Posterior vena cava (tissue), 2 donors: ENCODE measurements around the gene CELSR1. TPM values are rescaled to one million over a fixed set of nuclear protein-coding genes. Genes with fewer than 3 reads are reported as not detected.

ENCODE experiments used
- DNase-seq: peaks from one replicate; pipeline ENCODE4 v3.0.0-alpha.2; 2020; ENCODE audit warnings: low spot score
- intact Hi-C, 2 donors: fragments of 100-400 bp; cut with DNase I; formaldehyde crosslinking; loops; one replicate each; pipeline versions ENCODE4 v1.14.1 to v1.14.2; 2022 to 2023
- total RNA-seq, 2 donors: library from RNA; stranded (reverse); fragmentation: NEBNext Ultra II Directional; extraction: Animal tissue kit (Norgen Biotek cat#: 25700); gene quantifications; one replicate each; pipeline ENCODE4 v1.2.1, GENCODE V29; 2021
- donor health status: DM: yes; HTN: yes; CAD: no.
- donor health status: DM: yes; HTN: yes; CAD: no.

Gene CELSR1
- total RNA-seq, 2 donors from 2014 or later, result 2.6 to 2.8 TPM

- intact Hi-C loops, result no loop called here
- DNase-seq, result no peak
These were observed 39.3 kb upstream of the CELSR1 start for GRCh38 chr22:46576556-46577367.

DNA sequence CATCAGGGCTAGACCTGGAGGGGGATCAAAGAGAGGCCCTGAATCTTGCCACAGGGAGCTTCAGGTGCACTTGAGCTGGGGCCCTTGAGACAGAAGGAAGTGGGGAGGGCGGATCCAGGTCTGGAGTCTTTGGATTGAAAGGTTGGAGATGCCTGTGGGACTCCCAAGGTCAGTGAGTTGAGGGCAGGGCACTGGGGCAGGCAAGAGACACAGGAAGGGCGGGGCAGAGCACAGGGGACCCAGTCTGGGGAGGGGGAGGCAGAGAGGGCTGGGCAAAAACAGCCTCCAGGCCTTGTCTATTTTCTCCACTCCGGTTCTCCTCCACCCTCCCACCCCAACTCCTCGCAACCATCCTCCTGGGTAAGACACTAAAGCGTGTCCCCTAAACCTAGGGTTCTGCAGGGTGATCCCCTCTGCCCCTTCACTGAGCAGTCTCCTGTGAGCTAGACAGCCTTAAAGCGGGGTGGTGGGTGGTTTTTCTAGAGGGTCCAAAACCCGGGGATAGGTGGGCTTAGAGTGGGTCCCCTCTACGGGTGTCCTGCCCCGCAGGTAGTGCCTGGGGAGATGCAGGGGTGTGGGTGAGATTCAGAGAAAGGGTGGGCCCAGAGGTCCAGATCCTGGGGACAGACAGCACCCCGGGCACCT, 38.6 kb upstream of the CELSR1 start:
- intact Hi-C loops, result no loop called here
- no peak for DNase-seq

DNA sequence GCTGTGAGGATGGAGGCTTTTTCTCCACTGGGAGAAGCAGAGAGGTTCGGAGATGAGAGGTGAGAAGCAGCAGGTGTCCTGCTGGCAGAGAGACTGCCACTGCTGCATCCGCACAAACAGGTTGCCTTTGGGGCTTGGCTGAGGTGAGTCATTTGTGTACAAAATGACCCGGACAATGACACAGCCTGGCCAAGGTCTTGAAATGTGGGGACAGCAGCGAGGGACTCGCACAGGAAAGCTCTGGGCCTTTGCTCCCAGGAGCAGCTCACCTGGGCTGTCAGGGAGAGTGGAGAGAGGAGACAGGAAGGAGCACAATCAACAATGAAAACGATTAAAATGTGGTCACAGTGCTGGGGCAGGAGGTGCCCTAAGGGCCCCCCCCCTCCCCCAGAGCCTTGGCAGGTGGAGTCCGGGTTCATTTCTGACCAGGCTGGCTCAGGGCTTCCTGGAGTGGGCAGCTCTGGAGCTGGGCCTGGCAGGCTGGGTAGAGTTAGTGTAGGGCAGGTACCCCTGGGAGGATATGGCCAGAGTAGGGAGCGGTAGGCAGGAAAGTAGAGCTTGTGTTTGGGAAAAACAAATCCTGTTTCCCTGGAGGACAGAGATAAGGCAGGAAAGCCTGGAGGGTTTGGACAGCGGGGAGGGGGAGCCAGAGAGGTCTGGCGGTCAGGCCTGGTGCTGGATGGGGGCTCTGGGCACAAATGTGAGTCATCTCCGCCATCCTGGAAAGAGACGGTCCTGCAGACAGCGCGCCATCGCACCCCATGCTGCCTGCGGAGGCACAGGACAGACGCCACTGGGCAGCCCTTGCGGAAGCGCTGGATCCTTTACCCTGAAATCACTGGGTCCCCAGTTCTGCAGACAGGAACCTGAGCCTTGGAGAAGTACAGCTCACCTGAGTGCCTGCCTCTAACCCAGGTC, 37.8 kb upstream of the CELSR1 start:
- intact Hi-C loops, result no loop called here
- DNase-seq, result peak; percentile 80

DNA sequence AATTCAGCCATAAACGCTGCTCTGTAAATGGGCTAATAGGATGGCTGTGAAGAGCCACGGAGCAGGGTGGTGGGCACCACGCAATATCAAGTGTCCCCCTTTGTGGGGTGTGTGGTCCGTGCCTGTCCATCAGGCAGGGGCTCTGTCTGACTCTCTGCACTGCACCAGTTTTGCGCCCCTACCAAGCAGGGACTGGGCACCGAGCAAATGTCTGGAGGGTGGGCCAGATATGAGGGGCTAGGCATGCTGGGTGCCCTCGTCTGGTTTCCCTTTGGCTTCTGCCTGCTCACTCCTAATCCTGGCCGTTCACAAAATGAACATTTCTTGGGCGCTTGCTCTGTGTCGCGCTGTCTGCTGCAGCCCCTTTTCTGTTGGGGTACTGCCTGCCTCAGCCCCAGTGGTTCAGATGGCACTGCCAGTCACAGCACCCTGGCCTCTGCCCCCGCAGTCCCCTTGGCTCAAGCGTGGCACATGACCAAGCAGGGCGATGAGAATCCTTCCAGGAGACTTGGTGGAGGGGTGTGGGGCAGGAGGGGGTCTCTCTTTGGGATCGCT, 37.1 kb upstream of the CELSR1 start:
- DNase-seq, result peak; percentile 72
- intact Hi-C loops, result no loop called here

DNA sequence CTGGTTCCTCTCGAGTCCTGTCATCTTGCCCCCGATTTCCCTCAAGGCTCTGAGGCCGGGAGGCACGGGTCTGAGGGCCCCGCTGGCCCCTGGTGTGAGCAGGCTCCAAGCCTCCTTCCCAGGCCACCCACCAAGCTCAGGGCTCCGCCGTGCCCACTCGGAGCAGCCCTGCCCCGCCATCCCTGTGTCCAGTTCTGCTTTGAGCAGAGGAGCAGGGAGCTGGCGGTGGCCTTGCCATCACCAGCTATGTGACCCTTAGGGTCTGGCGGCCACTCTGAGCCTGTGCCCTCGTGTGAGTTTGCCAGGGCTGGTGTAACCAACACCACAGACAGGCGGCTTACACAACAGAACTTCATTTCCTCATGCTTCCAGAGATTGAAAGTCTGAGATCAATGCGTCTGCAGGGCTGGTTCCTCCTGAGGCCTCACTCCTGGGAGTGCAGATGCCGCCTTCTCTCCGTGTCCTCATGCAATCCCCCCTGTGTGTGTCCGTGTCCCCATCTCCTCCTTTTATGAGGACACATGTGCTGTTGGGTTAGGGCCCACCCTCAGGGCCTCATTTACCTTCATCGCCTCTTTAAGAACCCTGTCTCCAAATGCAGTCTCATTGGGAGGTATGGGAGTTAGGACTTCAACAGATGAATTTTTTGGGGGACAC, 36.5 kb upstream of the CELSR1 start:
- intact Hi-C loops, result no loop called here
- no peak for DNase-seq

- intact Hi-C loops, result no loop called here
- no peak for DNase-seq
These were observed 35.7 kb upstream of the CELSR1 start for GRCh38 chr22:46572911-46573780.

DNA sequence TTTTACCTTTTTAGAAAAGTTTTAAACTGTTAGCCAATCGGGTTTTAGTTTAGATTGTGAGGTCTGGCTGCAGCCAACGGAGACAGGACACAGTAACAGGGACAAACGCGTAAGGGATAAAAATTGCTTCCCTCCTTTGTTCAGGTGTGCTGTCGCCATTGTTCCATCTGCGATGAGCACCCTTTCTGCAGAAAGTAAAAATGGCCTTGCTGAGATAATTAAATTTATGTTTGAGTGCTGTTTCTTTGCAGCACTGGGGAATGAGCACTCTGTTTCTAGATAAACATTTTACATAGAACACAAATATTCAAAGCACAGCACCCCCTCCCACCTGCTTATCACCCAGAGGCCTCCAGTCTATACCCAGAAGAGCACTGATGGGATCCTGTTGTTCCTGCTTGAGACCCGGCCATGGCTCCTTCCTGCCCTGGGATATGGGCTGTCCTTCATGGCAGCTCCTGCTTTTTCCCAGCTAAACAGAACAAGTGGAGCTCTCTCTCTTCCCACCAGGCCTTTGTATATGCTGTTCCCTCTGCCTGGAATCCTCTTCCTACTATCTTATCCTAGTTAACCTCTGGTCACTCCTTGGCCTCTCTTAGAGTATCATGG, 34.3 kb upstream of the CELSR1 start:
- intact Hi-C loops, result no loop called here
- DNase-seq, result no peak

DNA sequence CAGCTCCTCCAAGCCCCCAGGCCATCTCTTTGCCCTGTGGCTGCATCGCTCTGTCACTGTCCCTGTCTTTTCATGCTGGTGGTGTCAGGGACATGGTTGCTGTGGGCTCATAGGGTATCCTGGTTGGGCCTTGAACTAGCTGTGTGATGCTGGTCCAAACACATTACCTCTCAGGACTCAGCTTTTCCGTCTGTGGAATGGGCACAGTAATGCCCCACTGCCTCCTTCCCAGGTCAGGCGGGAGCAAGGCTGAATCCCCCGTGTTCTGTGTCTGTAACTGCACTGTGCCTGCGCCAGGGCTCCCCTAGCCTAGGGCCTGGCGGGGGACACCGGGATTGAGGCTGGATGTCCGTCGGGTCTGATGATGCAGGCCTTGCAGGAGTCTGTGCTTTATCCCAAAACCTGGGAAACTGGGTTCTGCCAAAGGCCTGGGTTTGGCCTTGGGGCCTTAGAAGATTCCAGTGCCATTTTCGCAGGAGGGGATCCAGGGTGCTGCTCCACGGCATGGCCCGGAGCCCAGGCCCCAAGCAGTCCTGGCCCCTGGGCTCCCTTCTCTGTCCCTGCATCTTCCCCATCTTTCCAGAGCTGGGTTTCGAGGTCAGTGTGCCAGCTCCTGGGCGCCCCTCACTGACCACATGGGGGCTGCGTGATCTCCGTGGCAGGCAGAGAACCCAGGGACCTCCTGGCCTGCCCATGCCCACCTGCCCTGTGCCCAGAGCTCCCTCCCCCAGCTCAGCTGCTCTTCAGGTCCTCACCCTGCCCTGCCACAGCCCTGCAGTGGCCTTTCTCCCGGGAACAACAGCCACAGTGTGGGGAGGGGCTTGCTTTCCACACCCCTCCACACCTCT, 32.7 kb upstream of the CELSR1 start:
- DNase-seq, result peak; percentile 64
- intact Hi-C loops, result loop anchor here in 1 of 2 donors (10.0 kb wide), 1 partner anchor 85 kb away; no protein-coding TSS in a partner anchor

DNA sequence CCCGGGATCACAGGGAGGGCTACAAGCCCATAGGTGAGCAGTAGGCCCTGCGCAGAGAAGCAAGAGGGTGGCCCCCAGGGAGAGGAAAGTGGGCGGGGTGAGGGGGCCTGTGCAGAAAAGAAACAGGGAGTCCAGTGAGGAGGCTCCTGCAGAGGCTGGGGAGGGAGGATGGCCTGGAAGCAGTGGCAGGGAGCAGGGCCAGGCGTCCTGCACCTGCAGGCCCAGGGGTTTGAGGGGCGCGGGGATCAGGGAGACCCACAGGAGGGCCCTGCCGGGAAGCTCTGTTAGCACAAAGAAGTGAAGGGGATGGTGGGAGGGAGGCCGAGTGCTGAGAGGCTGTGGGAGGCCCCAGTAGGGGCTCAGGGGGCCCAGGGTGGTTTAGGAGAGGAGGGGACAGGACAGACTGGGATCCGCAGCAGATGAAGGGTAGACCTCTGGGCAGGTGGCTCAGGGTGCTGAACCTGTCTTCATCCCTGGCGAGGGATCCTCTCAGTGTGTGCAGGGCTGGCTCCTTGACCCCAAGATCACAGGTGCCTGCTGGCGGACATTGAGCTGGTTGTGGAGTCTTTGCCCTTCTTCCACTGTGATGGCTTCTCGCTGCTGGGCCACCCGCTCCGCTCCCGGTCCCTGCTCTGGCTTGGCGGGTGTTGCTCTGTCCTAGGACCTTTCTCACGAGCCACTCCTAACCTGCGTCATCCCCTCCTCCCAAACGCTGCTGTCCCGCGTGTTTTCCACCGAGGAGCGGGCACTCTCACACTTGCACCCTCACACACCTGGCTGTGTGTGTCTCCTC, 31.8 kb upstream of the CELSR1 start:
- intact Hi-C loops, result loop anchor here in 1 of 2 donors (10.0 kb wide), 1 partner anchor 86 kb away; no protein-coding TSS in a partner anchor

GRCh38 chr22:46568102-46568809, 30.8 kb upstream of the CELSR1 start:
- intact Hi-C loops, result loop anchor here in 1 of 2 donors (10.0 kb wide), 1 partner anchor 87 kb away; no protein-coding TSS in a partner anchor
- DNase-seq, result peak; percentile 54

More for the DNA sequence above, 31.8 kb upstream of the CELSR1 start:
- peak; percentile 70 for DNase-seq

DNA sequence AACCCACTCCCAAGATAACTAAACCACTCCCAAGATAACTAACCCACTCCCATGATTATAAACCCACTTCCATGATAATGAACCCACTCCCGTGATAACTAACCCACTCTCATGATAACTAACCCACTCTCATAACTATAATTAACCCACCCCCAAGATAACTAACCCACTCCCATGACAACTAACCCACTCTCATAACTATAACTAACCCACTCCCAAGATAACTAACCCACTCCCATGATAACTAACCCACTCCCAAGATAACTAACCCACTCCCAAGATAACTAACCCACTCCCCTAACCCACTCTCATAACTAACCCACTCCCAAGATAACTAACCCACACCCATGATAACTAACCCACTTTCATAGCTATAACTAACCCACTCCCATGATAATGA, 30.1 kb upstream of the CELSR1 start:
- intact Hi-C loops, result loop anchor here in 1 of 2 donors (10.0 kb wide), 1 partner anchor 87 kb away; no protein-coding TSS in a partner anchor
- no peak for DNase-seq

GRCh38 chr22:46564084-46564714, 26.8 kb upstream of the CELSR1 start:
- intact Hi-C loops, result loop anchor here in 1 of 2 donors (10.0 kb wide), 1 partner anchor 91 kb away; no protein-coding TSS in a partner anchor
- DNase-seq, result no peak

GRCh38 chr22:46563381-46564083, 26.1 kb upstream of the CELSR1 start:
- peak; percentile 93 for DNase-seq
- intact Hi-C loops, result loop anchor here in 1 of 2 donors (10.0 kb wide), 1 partner anchor 91 kb away; no protein-coding TSS in a partner anchor

- intact Hi-C loops, result loop anchor here in 1 of 2 donors (10.0 kb wide), 1 partner anchor 93 kb away; no protein-coding TSS in a partner anchor
- no peak for DNase-seq
These were observed 24.1 kb upstream of the CELSR1 start for GRCh38 chr22:46561435-46561905.
